ENCODE measurements around the gene IQCE.

GRCh38 chr7:2545746-2546425 lies 12.9 kb upstream of the IQCE start:
- no peak for TF ChIP-seq CTCF (IDR thresholded peaks at IDR 0.05)
- no peak for TF ChIP-seq POLR2A (IDR thresholded peaks at IDR 0.05)
- no peak for TF ChIP-seq EP300 (IDR thresholded peaks at IDR 0.05)
